ENCODE data around the gene SHC4. TPM values are rescaled to one million over a fixed set of nuclear protein-coding genes. Genes with fewer than 3 reads are reported as not detected.

The SHC4 gene
- total RNA-seq, 3 donors from 2014 or later, result 0.31 to 3.6 (median 0.43) TPM

GRCh38 chr15:48877630-48878595, 85.8 kb downstream of the SHC4 start, which contains the start of gene EID1:
TSS of gene EID1 (plus strand) at chr15:48878134. CDS start at chr15:48878177, 43 bp downstream.
- Histone ChIP-seq H3K4me1 (ENCODE audit: low read depth) (peaks cover 9% of the 10 kb centered on the region), H3K4me3 (peak within 1 kb of the TSS; percentile 49), H3K9me3 (no peaks in the 10 kb centered on the region), H3K36me3 (ENCODE audit: low read depth) (no peaks in the 10 kb centered on the region)
- no peak for TF ChIP-seq CTCF (IDR thresholded peaks at IDR 0.05)
- ATAC-seq (peak; percentile 100), DNase-seq (peak; percentile 94 to 95 (median 94))
- intact Hi-C loops (cut with DNase I, micrococcal nuclease), result no loop called here

GRCh38 chr15:48876057-48876456, 87.7 kb downstream of the SHC4 start:
- DNase-seq (no peak), ATAC-seq (no peak)
- Histone ChIP-seq H3K9me3 (no peaks in the 10 kb centered on the region), H3K4me3 (no peak overlapping the region), H3K36me3 (ENCODE audit: low read depth) (no peaks in the 10 kb centered on the region), H3K4me1 (ENCODE audit: low read depth) (peaks cover 9% of the 10 kb centered on the region)
- TF ChIP-seq CTCF (IDR thresholded peaks at IDR 0.05), result no peak
- intact Hi-C loops (cut with DNase I, micrococcal nuclease), result no loop called here

GRCh38 chr15:48875241-48875960, 88.3 kb downstream of the SHC4 start:
- ATAC-seq, result no peak
- no peak overlapping the region for H3K4me3 ChIP-seq
- no peaks in the 10 kb centered on the region for H3K9me3 ChIP-seq
- no peak for DNase-seq
- H3K4me1 ChIP-seq (ENCODE audit: low read depth), result peaks cover 9% of the 10 kb centered on the region
- intact Hi-C loops (cut with DNase I, micrococcal nuclease), result no loop called here
- TF ChIP-seq CTCF (IDR thresholded peaks at IDR 0.05), result no peak
- H3K36me3 ChIP-seq (ENCODE audit: low read depth), result no peaks in the 10 kb centered on the region

DNA sequence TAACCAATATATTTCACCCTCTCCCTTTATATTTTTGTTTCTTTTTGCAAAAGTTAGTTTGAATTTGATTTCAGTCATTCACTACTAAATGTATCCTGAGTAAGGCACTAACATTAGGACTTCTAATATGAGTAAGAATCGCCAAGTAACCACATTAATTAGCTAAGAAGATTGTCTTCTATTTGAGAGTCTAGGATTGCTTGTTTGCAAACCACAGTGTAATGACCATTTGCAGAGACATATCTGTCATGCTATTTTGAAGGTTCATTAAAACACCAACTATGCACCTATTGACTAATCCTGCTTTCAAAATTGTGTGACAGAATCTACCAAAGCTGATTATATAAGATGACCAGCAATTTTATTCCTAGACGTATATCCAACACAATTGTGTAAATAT, 91.1 kb downstream of the SHC4 start:
- no peak for TF ChIP-seq CTCF (IDR thresholded peaks at IDR 0.05)
- ATAC-seq, result no peak
- no peak for DNase-seq
- Histone ChIP-seq H3K4me3 (no peak overlapping the region), H3K9me3 (no peaks in the 10 kb centered on the region), H3K4me1 (ENCODE audit: low read depth) (no peaks in the 10 kb centered on the region), H3K36me3 (ENCODE audit: low read depth) (no peaks in the 10 kb centered on the region)
- intact Hi-C loops (cut with DNase I, micrococcal nuclease), result no loop called here

DNA sequence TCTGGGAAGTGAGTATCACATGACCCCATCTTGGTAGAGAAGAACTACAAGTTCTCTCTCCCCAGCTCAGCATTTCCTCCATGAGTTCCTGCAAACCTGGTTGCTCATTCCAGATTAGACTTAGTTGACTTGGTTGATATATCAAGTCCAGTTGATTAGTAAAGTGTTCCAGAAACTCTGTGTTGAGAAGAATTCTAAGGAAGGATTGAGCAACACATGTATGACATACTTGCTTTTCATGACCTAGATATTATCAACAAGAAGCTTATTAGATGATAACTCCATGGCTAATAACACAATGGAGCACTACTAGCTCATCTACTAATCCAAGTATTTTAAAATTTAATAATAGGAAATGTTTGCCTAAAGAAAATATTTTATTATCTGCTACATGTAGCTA, 92.2 kb downstream of the SHC4 start:
- Histone ChIP-seq H3K4me3 (no peak overlapping the region), H3K4me1 (ENCODE audit: low read depth) (no peaks in the 10 kb centered on the region), H3K9me3 (no peaks in the 10 kb centered on the region), H3K36me3 (ENCODE audit: low read depth) (no peaks in the 10 kb centered on the region)
- no peak for DNase-seq
- intact Hi-C loops (cut with DNase I, micrococcal nuclease), result no loop called here
- ATAC-seq, result no peak
- no peak for TF ChIP-seq CTCF (IDR thresholded peaks at IDR 0.05)

Measured in mucosa of descending colon (tissue), 3 donors.